Keratinocyte (primary cell): ENCODE data around the gene SCMH1. TPM values are rescaled to one million over a fixed set of nuclear protein-coding genes. Genes with fewer than 3 reads are reported as not detected.

ENCODE experiments used
- DNase-seq: peaks from one replicate; pipeline ENCODE4 v3.0.0-alpha.2; 2011; ENCODE audit warnings: low read depth, missing footprints, low spot score
- FAIRE-seq: peaks from 2 replicates; lab custom pipeline; 2011; peaks lifted over from hg19 to GRCh38; lab: Jason Lieb, UNC
- H2AFZ ChIP-seq: 2 replicates; pipeline ENCODE4 v1.6.0; 2012; ENCODE audit warnings: low read length, control low read depth, inconsistent platforms; ENCODE audit not compliant: control insufficient read depth
- H3K27ac ChIP-seq: 2 replicates; pipeline ENCODE4 v1.5.1; 2011; ENCODE audit warnings: low read length; ENCODE audit not compliant: control insufficient read depth, insufficient read depth
- H3K27me3 ChIP-seq: 3 replicates; pipeline ENCODE4 v1.6.0; 2011; ENCODE audit warnings: low read length; ENCODE audit not compliant: control insufficient read depth, insufficient read depth; ENCODE audit errors: extremely low read depth
- H3K36me3 ChIP-seq, 2 experiments: 2 replicates in 1 of 2; 3 replicates in 1 of 2; pipeline ENCODE4 v1.5.1; 2011; ENCODE audit warnings: low read length in 2 of 2, mild to moderate bottlenecking in 1 of 2; ENCODE audit not compliant: control insufficient read depth in 2 of 2, insufficient read depth in 2 of 2; ENCODE audit errors: extremely low read depth in 1 of 2
- H3K4me1 ChIP-seq: 3 replicates; pipeline ENCODE4 v1.5.1; 2011; ENCODE audit warnings: low read length; ENCODE audit not compliant: control insufficient read depth, insufficient read depth; ENCODE audit errors: extremely low read depth
- H3K4me2 ChIP-seq: 3 replicates; pipeline ENCODE4 v1.6.0; 2011; ENCODE audit warnings: low read depth, low read length; ENCODE audit not compliant: control insufficient read depth, insufficient read depth; ENCODE audit errors: extremely low read depth
- H3K4me3 ChIP-seq, 3 experiments: fragments of 200-600 bp in 1 of 3; sonication (generic) in 1 of 3; 2 replicates in 2 of 3; 3 replicates in 1 of 3; pipeline ENCODE4 v1.5.1; 2011 to 2016; ENCODE audit warnings: low read length in 3 of 3, mild to moderate bottlenecking in 3 of 3, control low read depth in 2 of 3, inconsistent platforms in 1 of 3, low read depth in 1 of 3, mixed read lengths in 1 of 3, mixed run types in 1 of 3, moderate library complexity in 1 of 3; ENCODE audit not compliant: control insufficient read depth in 2 of 3, insufficient read depth in 2 of 3; ENCODE audit errors: extremely low read depth in 1 of 3
- H3K79me2 ChIP-seq: 2 replicates; pipeline ENCODE4 v1.6.0; 2012; ENCODE audit warnings: low read length; ENCODE audit not compliant: control insufficient read depth, insufficient read depth
- H3K9ac ChIP-seq: 3 replicates; pipeline ENCODE4 v1.6.0; 2011; ENCODE audit warnings: low read length; ENCODE audit not compliant: control insufficient read depth, insufficient read depth; ENCODE audit errors: extremely low read depth
- H3K9me1 ChIP-seq: 3 replicates; pipeline ENCODE4 v1.6.0; 2011; ENCODE audit warnings: low read length; ENCODE audit not compliant: control insufficient read depth, insufficient read depth; ENCODE audit errors: extremely low read depth
- H3K9me3 ChIP-seq: 2 replicates; pipeline ENCODE4 v1.5.1; 2012; ENCODE audit warnings: low read depth, low read length; ENCODE audit not compliant: control insufficient read depth
- H4K20me1 ChIP-seq: 3 replicates; pipeline ENCODE4 v1.6.0; 2011; ENCODE audit warnings: low read length; ENCODE audit not compliant: control insufficient read depth, insufficient read depth; ENCODE audit errors: extremely low read depth
- CTCF ChIP-seq, 3 experiments: IDR thresholded peaks in 1 of 3; conservative IDR thresholded peaks in 1 of 3; optimal IDR thresholded peaks in 1 of 3; 2 replicates in 2 of 3; 3 replicates in 1 of 3; pipeline versions ENCODE3 to v1.5.1; 2011; ENCODE audit warnings: low read length in 3 of 3, mild to moderate bottlenecking in 3 of 3, moderate library complexity in 2 of 3, control low read depth in 1 of 3, inconsistent platforms in 1 of 3; ENCODE audit not compliant: insufficient read depth in 2 of 3; ENCODE audit errors: extremely low read depth in 1 of 3
- EZH2 ChIP-seq: IDR thresholded peaks from one replicate; pipeline ENCODE4 v1.6.1; 2012; ENCODE audit warnings: inconsistent platforms, mild to moderate bottlenecking, low read length, moderate library complexity
- dilution Hi-C: fragments of 300-500 bp; cut with MboI; formaldehyde crosslinking; loops from one replicate; pipeline ENCODE4 v1.7.0; 2020; ENCODE audit warnings: low sequenced_read_pairs; ENCODE audit not compliant: extremely low pct_ligation_motif_present
- polyA plus RNA-seq, 5 experiments: library from polyadenylated mRNA; depleted of rRNA in 3 of 5; stranded (reverse) in 3 of 5; stranded (forward) in 1 of 5; unstranded in 1 of 5; fragments of >200 nt; gene quantifications; 1 replicate in 1 of 5; 2 replicates in 3 of 5; 3 replicates in 1 of 5; pipeline versions ENCODE4 v1.2.1 to v1.2.3, GENCODE V29; 2011 to 2012; ENCODE audit warnings: missing spikeins in 2 of 5, low read depth in 1 of 5, low replicate concordance in 1 of 5

The SCMH1 gene
- polyA plus RNA-seq, 1 donor (not counting 4 experiments of a cell fraction or from before 2014, with no cell fraction given) = 29.9 TPM

- H3K27ac ChIP-seq = no peak overlapping the region
- no peaks in the 10 kb centered on the region for H3K9me3 ChIP-seq
- TF ChIP-seq EZH2 (no peak), CTCF (optimal IDR thresholded peaks at IDR 0.05 in 1 of 3, IDR thresholded peaks at IDR 0.05 in 1 of 3, conservative IDR thresholded peaks at IDR 0.05 in 1 of 3; ENCODE audit: extremely low read depth in 1 of 3, insufficient read depth in 2 of 3, low read length in 3 of 3) (no peak)
- no peaks in the 10 kb centered on the region for H3K9me1 ChIP-seq
- H3K9ac ChIP-seq = no peak overlapping the region
- H3K27me3 ChIP-seq = no peaks in the 10 kb centered on the region
- DNase-seq (no peak), FAIRE-seq (no peak)
- peaks cover 29 to 32% of the 10 kb centered on the region in 2 experiments for H3K36me3 ChIP-seq
- no peak overlapping the region for H3K4me3 ChIP-seq
- H2AFZ ChIP-seq = no peak overlapping the region
- H4K20me1 ChIP-seq = no peaks in the 10 kb centered on the region
- H3K79me2 ChIP-seq = no peaks in the 10 kb centered on the region
- no peak overlapping the region for H3K4me2 ChIP-seq
- dilution Hi-C loops = no loop called here
- no peaks in the 10 kb centered on the region for H3K4me1 ChIP-seq
Measured at GRCh38 chr1:41033272-41033671, 208.8 kb downstream of the SCMH1 start.

- H3K9me1 ChIP-seq = no peaks in the 10 kb centered on the region
- H3K27me3 ChIP-seq = no peaks in the 10 kb centered on the region
- FAIRE-seq (no peak), DNase-seq (no peak)
- H3K27ac ChIP-seq = no peak overlapping the region
- no peaks in the 10 kb centered on the region for H3K4me1 ChIP-seq
- no peak overlapping the region for H3K9ac ChIP-seq
- no peaks in the 10 kb centered on the region for H3K9me3 ChIP-seq
- dilution Hi-C loops = no loop called here
- no peak overlapping the region for H3K4me2 ChIP-seq
- TF ChIP-seq EZH2 = no peak
- no peak for TF ChIP-seq CTCF (optimal IDR thresholded peaks at IDR 0.05 in 1 of 3, IDR thresholded peaks at IDR 0.05 in 1 of 3, conservative IDR thresholded peaks at IDR 0.05 in 1 of 3; ENCODE audit: extremely low read depth in 1 of 3, insufficient read depth in 2 of 3, low read length in 3 of 3)
- H2AFZ ChIP-seq = no peak overlapping the region
- H3K4me3 ChIP-seq = no peak overlapping the region
- peaks cover 33 to 37% of the 10 kb centered on the region in 2 experiments for H3K36me3 ChIP-seq
- H4K20me1 ChIP-seq = no peaks in the 10 kb centered on the region
- no peaks in the 10 kb centered on the region for H3K79me2 ChIP-seq
Measured at GRCh38 chr1:41032147-41032546, 210.0 kb downstream of the SCMH1 start.
